Smooth muscle cell (in vitro differentiated cells): ENCODE data around the gene HLA-DPB1. TPM values are rescaled to one million over a fixed set of nuclear protein-coding genes. Genes with fewer than 3 reads are reported as not detected.

ENCODE experiments used
- DNase-seq: peaks from one replicate; lab custom pipeline; 2025; ENCODE audit not compliant: unreplicated experiment; lab: John Stamatoyannopoulos, UW
- H2AFZ ChIP-seq: fragments of 200-600 bp; sonication (generic); 2 replicates; pipeline ENCODE4 v1.6.0; 2016; ENCODE audit warnings: antibody characterized with exemption, low read depth, mild to moderate bottlenecking
- H3F3A ChIP-seq: fragments of 200-600 bp; sonication (generic); 2 replicates; pipeline ENCODE4 v1.6.0; 2017; ENCODE audit warnings: antibody characterized with exemption, low read depth
- H3K27ac ChIP-seq: fragments of 200-600 bp; sonication (generic); 2 replicates; pipeline ENCODE4 v1.5.1; 2016; ENCODE audit warnings: low read depth, mild to moderate bottlenecking
- H3K27me3 ChIP-seq: fragments of 200-600 bp; sonication (generic); 2 replicates; pipeline ENCODE4 v1.6.1; 2016; ENCODE audit warnings: low read depth, mild to moderate bottlenecking
- H3K36me3 ChIP-seq: fragments of 200-600 bp; sonication (generic); 2 replicates; pipeline ENCODE4 v1.5.1; 2016; ENCODE audit warnings: low read depth
- H3K4me1 ChIP-seq: fragments of 200-600 bp; sonication (generic); 2 replicates; pipeline ENCODE4 v1.5.1; 2016; ENCODE audit warnings: low read depth
- H3K4me2 ChIP-seq: fragments of 200-600 bp; sonication (generic); 2 replicates; pipeline ENCODE4 v1.6.0; 2016; ENCODE audit warnings: mild to moderate bottlenecking
- H3K4me3 ChIP-seq: fragments of 200-600 bp; sonication (generic); 2 replicates; pipeline ENCODE4 v1.5.1; 2016; ENCODE audit warnings: mild to moderate bottlenecking
- H3K79me2 ChIP-seq: fragments of 200-600 bp; sonication (generic); 2 replicates; pipeline ENCODE4 v1.6.0; 2016; ENCODE audit warnings: low read depth, mild to moderate bottlenecking
- H3K9ac ChIP-seq: fragments of 200-600 bp; sonication (generic); 2 replicates; pipeline ENCODE4 v1.6.0; 2016; ENCODE audit warnings: low read depth
- H3K9me3 ChIP-seq: fragments of 200-600 bp; sonication (generic); replicated peaks from 2 replicates; pipeline ENCODE4 v1.5.1; 2016; ENCODE audit warnings: low read depth
- H4K20me1 ChIP-seq: fragments of 200-600 bp; sonication (generic); 2 replicates; pipeline ENCODE4 v1.6.0; 2016; ENCODE audit warnings: low read depth
- CTCF ChIP-seq: fragments of 200-600 bp; sonication (generic); IDR thresholded peaks from 2 replicates; pipeline ENCODE4 v1.5.1; 2017; ENCODE audit warnings: borderline replicate concordance, mild to moderate bottlenecking, antibody characterized with exemption; ENCODE audit not compliant: insufficient read depth, poor library complexity, severe bottlenecking
- WGBS: methylation state at CpG from one replicate; pipeline ENCODE4 v1.1.7; 2016; ENCODE audit warnings: low lambda C conversion rate; 5-methylcytosine and 5-hydroxymethylcytosine counted together
- polyA plus RNA-seq: library from polyadenylated mRNA; unstranded; fragments of >200 nt; fragmentation: Nextera tagmentation; extraction: Ambion mirVana; gene quantifications from 2 replicates; pipeline ENCODE4 v1.2.1, GENCODE V29; 2016
- total RNA-seq: library from RNA; depleted of rRNA; stranded (reverse); fragments of >200 nt; gene quantifications from 2 replicates; pipeline ENCODE4 v1.2.3, GENCODE V29; 2014

Gene HLA-DPB1
- total and polyA plus RNA-seq, 2 experiments from 2014 or later, result 14.8 to 19.4 TPM

GRCh38 chr6:33136310-33136900 lies 60.6 kb downstream of the HLA-DPB1 start:
- Histone ChIP-seq H2AFZ (no peak overlapping the region), H3K27me3 (no peaks in the 10 kb centered on the region), H3K9me3 (no peaks in the 10 kb centered on the region), H3K79me2 (no peaks in the 10 kb centered on the region), H3K27ac (no peak overlapping the region), H3K4me3 (no peak overlapping the region), H3F3A (no peaks in the 10 kb centered on the region), H3K4me1 (no peaks in the 10 kb centered on the region), H3K9ac (no peak overlapping the region), H3K36me3 (no peaks in the 10 kb centered on the region), H4K20me1 (no peaks in the 10 kb centered on the region), H3K4me2 (no peak overlapping the region)
- WGBS, result 74% methylated on average over 4 of the region's 4 CpGs
- TF ChIP-seq CTCF, result no peak
- DNase-seq, result no peak

Other genes with a start within 250 kb of the HLA-DPB1 start
- gene TAP2, start 237.3 kb upstream of the HLA-DPB1 start, total RNA-seq, result 5.3 and 6.1 TPM in 2 replicates
- gene TAP2, start 237.3 kb upstream of the HLA-DPB1 start, polyA plus RNA-seq, result 0.40 and 1.5 TPM in 2 replicates
- 5.0 and 10.2 TPM in 2 replicates for gene PSMB8, start 231.9 kb upstream of the HLA-DPB1 start, total RNA-seq
- 16.7 and 22.2 TPM in 2 replicates for gene PSMB8, start 231.9 kb upstream of the HLA-DPB1 start, polyA plus RNA-seq
- gene TAP1, start 222.3 kb upstream of the HLA-DPB1 start, total RNA-seq, result 11.2 and 13.7 TPM in 2 replicates
- gene TAP1, start 222.3 kb upstream of the HLA-DPB1 start, polyA plus RNA-seq, result 18.4 and 22.4 TPM in 2 replicates
- gene PSMB9, start 221.8 kb upstream of the HLA-DPB1 start, total RNA-seq, result 0.63 TPM in 1 of 2 replicates, not detected in the other
- 1.7 and 2.2 TPM in 2 replicates for gene PSMB9, start 221.8 kb upstream of the HLA-DPB1 start, polyA plus RNA-seq
- gene HLA-DMB, start 135.0 kb upstream of the HLA-DPB1 start, total RNA-seq, result not detected in 2 replicates
- not detected in 2 replicates for gene HLA-DMB, start 135.0 kb upstream of the HLA-DPB1 start, polyA plus RNA-seq
- gene HLA-DMA, start 122.9 kb upstream of the HLA-DPB1 start, total RNA-seq, result 0.90 and 3.1 TPM in 2 replicates
- 4.0 and 4.8 TPM in 2 replicates for gene HLA-DMA, start 122.9 kb upstream of the HLA-DPB1 start, polyA plus RNA-seq
- 205 and 244 TPM in 2 replicates for gene BRD2, start 107.4 kb upstream of the HLA-DPB1 start, total RNA-seq
- gene BRD2, start 107.4 kb upstream of the HLA-DPB1 start, polyA plus RNA-seq, result 162 and 197 TPM in 2 replicates
- gene HLA-DOA, start 66.4 kb upstream of the HLA-DPB1 start, total RNA-seq, result 0.09 TPM in 1 of 2 replicates, not detected in the other
- gene HLA-DOA, start 66.4 kb upstream of the HLA-DPB1 start, polyA plus RNA-seq, result 0.26 TPM in 1 of 2 replicates, not detected in the other
- 1.1 and 1.6 TPM in 2 replicates for gene HLA-DPA1, start 2.3 kb upstream of the HLA-DPB1 start, total RNA-seq
- gene HLA-DPA1, start 2.3 kb upstream of the HLA-DPB1 start, polyA plus RNA-seq, result 1.1 and 1.3 TPM in 2 replicates
- 0.36 and 1.1 TPM in 2 replicates for gene COL11A2, start 116.5 kb downstream of the HLA-DPB1 start, total RNA-seq
- 1.2 and 1.5 TPM in 2 replicates for gene COL11A2, start 116.5 kb downstream of the HLA-DPB1 start, polyA plus RNA-seq
- gene RXRB, start 124.7 kb downstream of the HLA-DPB1 start, total RNA-seq, result 24.3 and 25.7 TPM in 2 replicates
- gene RXRB, start 124.7 kb downstream of the HLA-DPB1 start, polyA plus RNA-seq, result 28.2 and 33.7 TPM in 2 replicates
- 112 and 140 TPM in 2 replicates for gene SLC39A7, start 124.9 kb downstream of the HLA-DPB1 start, total RNA-seq
- gene SLC39A7, start 124.9 kb downstream of the HLA-DPB1 start, polyA plus RNA-seq, result 87.2 and 89.5 TPM in 2 replicates
- gene HSD17B8, start 128.7 kb downstream of the HLA-DPB1 start, total RNA-seq, result 2.9 and 4.9 TPM in 2 replicates
- gene HSD17B8, start 128.7 kb downstream of the HLA-DPB1 start, polyA plus RNA-seq, result 3.7 and 9.6 TPM in 2 replicates
- gene RING1, start 132.5 kb downstream of the HLA-DPB1 start, total RNA-seq, result 23.4 and 32.2 TPM in 2 replicates
- gene RING1, start 132.5 kb downstream of the HLA-DPB1 start, polyA plus RNA-seq, result 31.6 and 35.1 TPM in 2 replicates
- 23.1 and 34.7 TPM in 2 replicates for gene VPS52, start 195.9 kb downstream of the HLA-DPB1 start, total RNA-seq
- 22.6 and 37.0 TPM in 2 replicates for gene VPS52, start 195.9 kb downstream of the HLA-DPB1 start, polyA plus RNA-seq
- 2,939 and 3,261 TPM in 2 replicates for gene RPS18, start 196.1 kb downstream of the HLA-DPB1 start, total RNA-seq
- gene RPS18, start 196.1 kb downstream of the HLA-DPB1 start, polyA plus RNA-seq, result 1,790 and 1,848 TPM in 2 replicates
- gene B3GALT4, start 201.1 kb downstream of the HLA-DPB1 start, total RNA-seq, result 2.9 and 4.6 TPM in 2 replicates
- gene B3GALT4, start 201.1 kb downstream of the HLA-DPB1 start, polyA plus RNA-seq, result 6.1 and 14.6 TPM in 2 replicates
- 52.5 and 67.9 TPM in 2 replicates for gene WDR46, start 213.2 kb downstream of the HLA-DPB1 start, total RNA-seq
- 69.9 and 78.6 TPM in 2 replicates for gene WDR46, start 213.2 kb downstream of the HLA-DPB1 start, polyA plus RNA-seq
- 21.4 and 33.8 TPM in 2 replicates for gene PFDN6, start 213.6 kb downstream of the HLA-DPB1 start, total RNA-seq
- gene PFDN6, start 213.6 kb downstream of the HLA-DPB1 start, polyA plus RNA-seq, result 23.1 and 24.0 TPM in 2 replicates
- gene RGL2, start 223.0 kb downstream of the HLA-DPB1 start, total RNA-seq, result 21.8 and 31.9 TPM in 2 replicates
- 55.6 and 58.7 TPM in 2 replicates for gene RGL2, start 223.0 kb downstream of the HLA-DPB1 start, polyA plus RNA-seq
- gene TAPBP, start 238.1 kb downstream of the HLA-DPB1 start, total RNA-seq, result 30.2 and 34.7 TPM in 2 replicates
- gene TAPBP, start 238.1 kb downstream of the HLA-DPB1 start, polyA plus RNA-seq, result 75.9 and 81.6 TPM in 2 replicates
- gene ZBTB22, start 241.8 kb downstream of the HLA-DPB1 start, total RNA-seq, result 9.6 and 11.0 TPM in 2 replicates
- gene ZBTB22, start 241.8 kb downstream of the HLA-DPB1 start, polyA plus RNA-seq, result 22.9 and 24.9 TPM in 2 replicates
- gene DAXX, start 247.0 kb downstream of the HLA-DPB1 start, total RNA-seq, result 19.0 and 23.7 TPM in 2 replicates
- gene DAXX, start 247.0 kb downstream of the HLA-DPB1 start, polyA plus RNA-seq, result 38.3 and 51.3 TPM in 2 replicates